WTC11 (cell line): ENCODE results near the gene CARS1. TPM values are rescaled to one million over a fixed set of nuclear protein-coding genes. Genes with fewer than 3 reads are reported as not detected.

ENCODE experiments used
- ATAC-seq: fragments of 200-7000 bp; cut with Tn5 transposase; 2 replicates; pipeline ENCODE4 v1.10.0; 2021; ENCODE audit warnings: mild to moderate bottlenecking, moderate library complexity
- CTCF ChIA-PET: fragments of 300-600 bp; sonication (Branson Sonifier 250); formaldehyde crosslinking; loops from one replicate; lab custom pipeline; 2021; ENCODE audit warnings: antibody characterized with exemption; lab: Charles Lee
- POLR2A ChIA-PET: fragments of 350-600 bp; sonication (Branson Sonifier 250); formaldehyde crosslinking; loops from one replicate; lab custom pipeline; 2021; ENCODE audit warnings: antibody characterized with exemption; lab: Charles Lee
- DNase-seq: peaks from one replicate; pipeline ENCODE4 v3.0.0; 2021; ENCODE audit warnings: low spot score
- H3K27ac Mint-ChIP-seq: 2 replicates; pipeline ENCODE4 v1.8.0; 2021; ENCODE audit warnings: mixed read lengths
- H3K27me3 Mint-ChIP-seq: 2 replicates; pipeline ENCODE4 v1.8.0; 2021; ENCODE audit warnings: low read depth, mild to moderate bottlenecking, moderate library complexity, mixed read lengths
- H3K36me3 Mint-ChIP-seq: 2 replicates; pipeline ENCODE4 v1.8.0; 2021; ENCODE audit warnings: mixed read lengths
- H3K4me1 Mint-ChIP-seq: 2 replicates; pipeline ENCODE4 v1.8.0; 2022; ENCODE audit warnings: mixed read lengths
- H3K4me3 Mint-ChIP-seq: 2 replicates; pipeline ENCODE4 v1.8.0; 2021; ENCODE audit warnings: mild to moderate bottlenecking, moderate library complexity, mixed read lengths
- H3K9me3 Mint-ChIP-seq: 2 replicates; pipeline ENCODE4 v1.8.0; 2021; ENCODE audit warnings: mixed read lengths
- ARID4B ChIP-seq: sonication (generic); formaldehyde crosslinking; IDR thresholded peaks from 2 replicates; pipeline ENCODE4 v1.8.0; 2023; ENCODE audit warnings: missing genetic modification reagents, mild to moderate bottlenecking, borderline replicate concordance
- ATF6 ChIP-seq: sonication (generic); formaldehyde crosslinking; IDR thresholded peaks from 2 replicates; pipeline ENCODE4 v1.8.1; 2023; ENCODE audit warnings: mild to moderate bottlenecking, missing genetic modification reagents
- E2F4 ChIP-seq: sonication (generic); formaldehyde crosslinking; IDR thresholded peaks from 2 replicates; pipeline ENCODE4 v1.8.1; 2022; ENCODE audit warnings: low read depth, mild to moderate bottlenecking, moderate library complexity, missing genetic modification reagents, borderline replicate concordance
- ETV6 ChIP-seq: sonication (generic); formaldehyde crosslinking; IDR thresholded peaks from 2 replicates; pipeline ENCODE4 v1.8.1; 2022; ENCODE audit warnings: mild to moderate bottlenecking, missing genetic modification reagents
- FOXP1 ChIP-seq: sonication (generic); formaldehyde crosslinking; IDR thresholded peaks from 2 replicates; pipeline ENCODE4 v1.8.0; 2022; ENCODE audit warnings: missing genetic modification reagents, mild to moderate bottlenecking, moderate library complexity, borderline replicate concordance
- GABPB1 ChIP-seq: sonication (generic); formaldehyde crosslinking; IDR thresholded peaks from 2 replicates; pipeline ENCODE4 v1.8.1; 2023; ENCODE audit warnings: mild to moderate bottlenecking, missing genetic modification reagents
- JUN ChIP-seq: sonication (generic); formaldehyde crosslinking; IDR thresholded peaks from 2 replicates; pipeline ENCODE4 v1.8.0; 2023; ENCODE audit warnings: mild to moderate bottlenecking, missing genetic modification reagents
- MYBL2 ChIP-seq: sonication (generic); formaldehyde crosslinking; IDR thresholded peaks from 2 replicates; pipeline ENCODE4 v1.8.1; 2023; ENCODE audit warnings: mild to moderate bottlenecking, moderate library complexity, missing genetic modification reagents
- NR1H2 ChIP-seq: sonication (generic); formaldehyde crosslinking; IDR thresholded peaks from 2 replicates; pipeline ENCODE4 v1.9.0; 2021; ENCODE audit warnings: mild to moderate bottlenecking, moderate library complexity, missing genetic modification reagents
- RORB ChIP-seq: fragments of 250-450 bp; sonication (Bioruptor Pico); IDR thresholded peaks from 2 replicates; pipeline ENCODE4 v1.9.0; 2021; ENCODE audit warnings: mild to moderate bottlenecking
- SMAD4 ChIP-seq: sonication (generic); formaldehyde crosslinking; IDR thresholded peaks from 2 replicates; pipeline ENCODE4 v1.8.0; 2022; ENCODE audit warnings: mild to moderate bottlenecking, missing genetic modification reagents
- SOX15 ChIP-seq: fragments of 250-450 bp; sonication (Bioruptor Pico); IDR thresholded peaks from 2 replicates; pipeline ENCODE4 v1.9.0; 2021; ENCODE audit warnings: mild to moderate bottlenecking
- ZNF232 ChIP-seq: sonication (generic); formaldehyde crosslinking; IDR thresholded peaks from 2 replicates; pipeline ENCODE4 v1.8.0; 2022; ENCODE audit warnings: mild to moderate bottlenecking, missing genetic modification reagents
- ZNF281 ChIP-seq: sonication (generic); formaldehyde crosslinking; IDR thresholded peaks from 2 replicates; pipeline ENCODE4 v1.8.0; 2023; ENCODE audit warnings: mild to moderate bottlenecking, missing genetic modification reagents
- ZNF416 ChIP-seq: fragments of 250-450 bp; sonication (Bioruptor Pico); IDR thresholded peaks from 2 replicates; pipeline ENCODE4 v1.9.0; 2021; ENCODE audit warnings: mild to moderate bottlenecking, inconsistent platforms
- ZSCAN18 ChIP-seq: fragments of 250-450 bp; sonication (Bioruptor Pico); IDR thresholded peaks from 2 replicates; pipeline ENCODE4 v2.1.2; 2022; ENCODE audit warnings: mild to moderate bottlenecking, moderate library complexity
- total RNA-seq: library from RNA; stranded (reverse); gene quantifications from 3 replicates; pipeline ENCODE4 v1.2.3, GENCODE V29; 2021
- TF ChIP-seq, protein P1 (sequence below): sonication (generic); formaldehyde crosslinking; IDR thresholded peaks from 2 replicates; pipeline ENCODE4 v1.8.1; 2022; ENCODE audit warnings: missing genetic modification reagents, borderline replicate concordance

Gene CARS1
- total RNA-seq, 1 experiment from 2014 or later = 92.0 TPM

GRCh38 chr11:3049430-3050243 is 7.6 kb downstream of the CARS1 start:
- peaks cover 26% of the 10 kb centered on the region for H3K4me1 Mint-ChIP-seq
- no peaks in the 10 kb centered on the region; the same call in 1 of the 2 replicates for H3K27me3 Mint-ChIP-seq
- ATAC-seq = no peak
- CTCF ChIA-PET = interaction anchor here (1.2 to 5.7 kb wide), 5 partner anchors 9 to 88 kb away, joined by 3 to 49 read pairs (median 3); no protein-coding TSS in a partner anchor
- TF ChIP-seq SMAD4 (CRISPR knock-in tag) = no peak
- TF ChIP-seq ZSCAN18 = no peak
- TF ChIP-seq ZNF232 (CRISPR knock-in tag) = no peak
- no peak for TF ChIP-seq ZNF416 (CRISPR knock-in tag)
- no peak for TF ChIP-seq ETV6
- no peak for TF ChIP-seq RORB (CRISPR knock-in tag)
- TF ChIP-seq MYBL2 (CRISPR knock-in tag) = no peak
- H3K27ac Mint-ChIP-seq = peak overlapping the region; percentile 78
- no peak overlapping the region for H3K4me3 Mint-ChIP-seq
- POLR2A ChIA-PET = interaction anchor here (1.0 kb wide), 1 partner anchor 8 kb away, joined by 3 read pairs; no protein-coding TSS in a partner anchor
- no peak for DNase-seq
- no peaks in the 10 kb centered on the region for H3K9me3 Mint-ChIP-seq
- peaks cover 14% of the 10 kb centered on the region; the same call in 1 of the 2 replicates for H3K36me3 Mint-ChIP-seq

DNA sequence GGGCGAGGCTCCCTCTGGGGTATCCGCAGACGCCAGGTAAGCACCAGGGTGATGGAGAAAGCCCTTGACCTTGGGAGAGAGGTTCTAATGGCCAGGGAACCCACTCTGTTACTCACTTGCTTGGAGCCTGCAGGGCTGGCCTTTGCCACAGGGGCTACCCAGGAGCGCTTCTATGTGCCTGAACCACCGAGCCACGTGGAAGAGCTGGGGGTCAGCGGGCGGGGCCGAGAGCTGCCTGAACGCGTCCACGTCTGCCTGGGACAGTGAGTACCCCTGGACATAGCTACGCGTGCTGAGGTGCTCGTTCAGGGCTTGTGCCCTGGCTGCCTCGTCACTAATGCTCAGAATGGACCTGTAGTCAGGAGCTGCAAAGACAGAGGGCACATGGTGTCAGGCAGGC is 9.6 kb downstream of the CARS1 start:
- H3K4me3 Mint-ChIP-seq = no peak overlapping the region
- POLR2A ChIA-PET = interaction anchor here (0.6 to 1.3 kb wide), 2 partner anchors 10 to 57 kb away, joined by 3 read pairs; no protein-coding TSS in a partner anchor
- no peak for ATAC-seq
- TF ChIP-seq E2F4 (CRISPR knock-in tag) = no peak
- no peak for TF ChIP-seq ARID4B (CRISPR knock-in tag)
- 0 out of 2 replicates have a peak, but pooled peaks have one; percentile 31 for TF ChIP-seq FOXP1
- TF ChIP-seq, all 79 proteins: peak for 1
- Mint-ChIP-seq H3K36me3 (peaks cover 6% of the 10 kb centered on the region; the same call in 1 of the 2 replicates), H3K4me1 (peaks cover 23% of the 10 kb centered on the region), H3K9me3 (no peaks in the 10 kb centered on the region), H3K27ac (peak overlapping the region; percentile 32; the same call in 1 of the 2 replicates), H3K27me3 (no peaks in the 10 kb centered on the region; the same call in 1 of the 2 replicates)
- CTCF ChIA-PET = interaction anchor here (0.6 to 5.7 kb wide), 6 partner anchors 10 to 113 kb away, joined by 3 to 49 read pairs (median 4); no protein-coding TSS in a partner anchor
- no peak for DNase-seq

GRCh38 chr11:3046641-3047040 is 10.6 kb downstream of the CARS1 start:
- H3K27ac Mint-ChIP-seq = peak overlapping the region; percentile 76; the same call in 1 of the 2 replicates
- TF ChIP-seq ZNF281 (CRISPR knock-in tag) (no peak), JUN (CRISPR knock-in tag) (no peak), GABPB1 (no peak), ATF6 (CRISPR knock-in tag) (no peak), NR1H2 (CRISPR knock-in tag) (no peak), SOX15 (no peak)
- TF ChIP-seq, protein P1, sequence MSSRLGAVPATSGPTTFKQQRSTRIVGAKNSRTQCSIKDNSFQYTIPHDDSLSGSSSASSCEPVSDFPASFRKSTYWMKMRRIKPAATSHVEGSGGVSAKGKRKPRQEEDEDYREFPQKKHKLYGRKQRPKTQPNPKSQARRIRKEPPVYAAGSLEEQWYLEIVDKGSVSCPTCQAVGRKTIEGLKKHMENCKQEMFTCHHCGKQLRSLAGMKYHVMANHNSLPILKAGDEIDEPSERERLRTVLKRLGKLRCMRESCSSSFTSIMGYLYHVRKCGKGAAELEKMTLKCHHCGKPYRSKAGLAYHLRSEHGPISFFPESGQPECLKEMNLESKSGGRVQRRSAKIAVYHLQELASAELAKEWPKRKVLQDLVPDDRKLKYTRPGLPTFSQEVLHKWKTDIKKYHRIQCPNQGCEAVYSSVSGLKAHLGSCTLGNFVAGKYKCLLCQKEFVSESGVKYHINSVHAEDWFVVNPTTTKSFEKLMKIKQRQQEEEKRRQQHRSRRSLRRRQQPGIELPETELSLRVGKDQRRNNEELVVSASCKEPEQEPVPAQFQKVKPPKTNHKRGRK (CRISPR knock-in tag) = no peak

More at GRCh38 chr11:3046641-3047040, 10.6 kb downstream of the CARS1 start:
- no peak overlapping the region for H3K4me3 Mint-ChIP-seq
- no peaks in the 10 kb centered on the region; the same call in 1 of the 2 replicates for H3K27me3 Mint-ChIP-seq
- ChIA-PET POLR2A (no interaction called here), CTCF (interaction anchor here (0.7 to 5.7 kb wide), 6 partner anchors 9 to 122 kb away, joined by 3 to 49 read pairs (median 4); no protein-coding TSS in a partner anchor)
- ATAC-seq (no peak), DNase-seq (no peak)
- no peaks in the 10 kb centered on the region for H3K9me3 Mint-ChIP-seq
- H3K36me3 Mint-ChIP-seq = peaks cover 7% of the 10 kb centered on the region
- H3K4me1 Mint-ChIP-seq = peaks cover 15% of the 10 kb centered on the region
